T1000 (cell line): ENCODE data around the gene ZNF343.
"Not testable (repeated sequence)": the region's sequence is repeated elsewhere in the genome, so short reads cannot be mapped to it uniquely, and the experiment has no call there.

Experiments used
- DNase-seq: peaks from one replicate; lab custom pipeline; 2025; ENCODE audit warnings: mixed read lengths; lab: John Stamatoyannopoulos, UW

ZNF343 gene

GRCh38 chr20:2521369-2522305 is 12.9 kb upstream of the ZNF343 start:
- no peak for DNase-seq

GRCh38 chr20:2520617-2521016 is 11.9 kb upstream of the ZNF343 start:
- no peak for DNase-seq

DNA sequence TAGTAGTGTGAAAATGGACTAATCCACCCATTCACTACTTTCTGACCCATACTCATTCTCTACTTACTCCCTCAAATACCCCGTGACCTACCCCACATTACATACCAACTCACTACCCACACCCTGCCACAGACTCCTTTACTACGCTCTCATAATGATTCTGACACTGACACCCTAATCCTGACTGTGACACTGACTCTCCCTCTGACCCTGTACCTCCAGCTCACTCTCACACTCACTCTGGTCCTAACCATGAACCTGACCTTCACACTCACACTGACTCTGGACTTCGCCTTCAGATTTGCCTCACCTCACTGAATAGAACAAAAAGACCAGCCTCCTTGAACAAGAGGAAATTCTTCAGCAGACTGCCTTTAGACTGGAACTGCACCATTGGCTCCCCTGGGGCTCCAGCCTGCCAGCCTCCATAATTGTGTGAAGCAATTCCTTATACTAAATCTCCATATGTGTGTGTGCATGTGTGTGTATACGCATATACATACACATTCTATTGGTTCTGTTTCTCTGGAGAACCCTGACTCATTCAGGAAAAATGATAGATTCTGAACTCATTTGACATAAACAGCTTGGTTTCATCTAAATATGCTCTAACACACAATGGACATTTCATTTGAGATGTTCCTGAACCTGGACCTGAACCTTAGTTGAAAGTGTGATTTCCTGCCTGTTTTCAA is 10.5 kb upstream of the ZNF343 start:
- no peak for DNase-seq

DNA sequence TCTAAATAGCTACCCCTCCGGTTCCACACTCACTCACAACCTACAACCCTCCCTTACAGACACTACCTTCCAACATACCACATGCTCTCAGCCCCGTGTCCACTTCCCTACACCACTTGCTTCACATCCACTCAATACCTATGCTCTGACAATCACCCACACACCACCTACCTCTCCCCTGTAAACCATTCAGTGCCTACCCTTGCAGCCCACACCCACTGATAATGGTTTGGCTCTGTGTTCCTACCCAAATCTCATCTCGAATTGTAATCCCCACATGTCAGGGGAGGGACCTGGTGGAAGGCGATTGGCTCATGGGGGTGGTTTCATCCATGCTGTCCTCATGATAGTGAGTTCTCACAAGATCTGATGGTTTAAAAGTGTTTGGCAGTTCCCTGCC is 9.8 kb upstream of the ZNF343 start:
- no peak for DNase-seq

GRCh38 chr20:2518096-2518495 is 9.4 kb upstream of the ZNF343 start:
- no peak for DNase-seq

DNA sequence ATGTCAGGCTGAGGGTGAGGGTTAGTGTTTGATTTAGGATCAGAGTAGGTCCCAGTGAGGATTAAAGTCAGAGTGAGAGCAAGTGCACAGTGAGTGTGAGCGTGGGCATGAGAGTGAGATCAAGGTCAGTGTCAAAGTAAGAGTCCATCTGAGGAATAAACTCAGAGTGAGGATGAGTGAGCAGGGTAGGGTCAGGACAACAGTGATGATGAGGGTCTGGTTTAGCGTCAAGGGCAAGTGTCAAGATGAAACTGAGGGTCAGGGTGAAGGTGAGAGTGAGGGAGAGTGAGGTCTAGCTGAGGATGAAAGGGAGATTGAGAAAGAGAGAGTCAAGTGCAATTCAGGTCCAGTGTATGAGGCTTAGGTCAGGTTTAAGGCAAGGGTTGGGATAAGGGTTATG is 7.7 kb upstream of the ZNF343 start:
- DNase-seq = no peak

GRCh38 chr20:2515203-2515602 is 6.5 kb upstream of the ZNF343 start:
- no peak for DNase-seq

GRCh38 chr20:2509794-2510193 is 1.1 kb upstream of the ZNF343 start:
- DNase-seq = no peak

GRCh38 chr20:2509468-2509781 is 710 bp upstream of the ZNF343 start:
- no peak for DNase-seq

GRCh38 chr20:2507875-2508630 is 662 bp downstream of the ZNF343 start:
- no peak for DNase-seq

- DNase-seq = no peak
These were observed 1.3 kb downstream of the ZNF343 start for GRCh38 chr20:2507464-2507863.

GRCh38 chr20:2506426-2506825 is 2.3 kb downstream of the ZNF343 start:
- not testable (repeated sequence) for DNase-seq

- not testable (repeated sequence) for DNase-seq
These were observed 3.9 kb downstream of the ZNF343 start for GRCh38 chr20:2504803-2505202.

- DNase-seq = not testable (repeated sequence)
These were observed 5.8 kb downstream of the ZNF343 start for GRCh38 chr20:2502808-2503384.

DNA sequence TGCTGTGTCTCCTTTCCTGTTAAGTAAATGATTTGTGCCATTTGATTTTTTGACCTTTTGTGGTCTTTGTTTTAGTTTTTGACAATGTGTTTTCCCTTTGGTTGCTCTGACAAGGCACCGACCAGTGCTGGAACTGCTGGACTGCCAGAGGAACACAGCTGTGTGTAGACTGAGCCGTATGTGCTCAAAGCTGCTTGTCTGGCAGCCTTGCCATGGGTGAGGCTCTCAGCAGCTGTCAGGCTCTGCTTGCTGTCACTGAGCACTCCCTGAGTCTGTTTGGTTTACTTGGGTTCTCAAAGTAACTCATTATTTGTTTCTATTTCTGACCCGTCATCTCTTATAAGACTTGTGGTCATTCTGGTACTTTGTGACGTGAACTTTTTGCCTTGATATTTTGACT is 23.1 kb downstream of the ZNF343 start:
- no peak for DNase-seq

DNA sequence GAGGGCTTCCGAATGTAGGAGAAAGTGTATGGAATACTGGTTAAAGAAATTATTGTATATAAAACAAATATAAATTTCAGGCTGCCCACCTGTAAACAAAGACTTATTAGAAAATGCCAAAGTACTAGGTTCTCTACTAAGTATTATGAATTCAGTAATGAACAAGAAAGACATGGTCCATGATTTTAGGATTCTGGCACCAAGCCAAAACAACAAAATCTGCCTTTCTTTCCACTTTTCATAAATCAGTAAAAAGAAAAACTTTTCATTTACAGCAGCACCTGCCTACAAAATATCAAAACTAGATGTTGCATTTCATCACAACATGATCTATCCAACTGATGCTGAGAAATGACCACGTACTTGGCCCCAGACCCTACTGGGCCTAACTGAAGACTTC is 23.6 kb downstream of the ZNF343 start:
- no peak for DNase-seq

DNA sequence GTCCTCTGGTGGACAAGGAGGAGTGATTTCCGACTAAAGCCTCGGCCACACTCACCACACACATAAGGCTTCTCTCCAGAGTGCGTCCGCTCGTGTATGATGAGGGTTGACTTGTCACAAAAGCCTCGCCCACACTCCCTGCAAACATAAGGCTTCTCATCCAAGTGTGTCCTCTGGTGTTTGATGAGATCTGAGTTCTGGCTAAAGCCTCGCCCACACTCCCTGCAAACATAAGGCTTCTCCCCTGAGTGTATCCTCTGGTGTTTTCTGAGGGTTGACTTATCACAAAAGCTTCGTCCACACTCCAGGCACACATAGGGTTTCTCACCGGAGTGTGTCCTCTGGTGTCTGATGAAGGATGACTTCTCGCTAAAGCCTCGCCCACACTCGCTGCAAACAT is 25.2 kb downstream of the ZNF343 start:
- no peak for DNase-seq

- DNase-seq = no peak
These were observed 28.3 kb downstream of the ZNF343 start for GRCh38 chr20:2480381-2480780.

DNA sequence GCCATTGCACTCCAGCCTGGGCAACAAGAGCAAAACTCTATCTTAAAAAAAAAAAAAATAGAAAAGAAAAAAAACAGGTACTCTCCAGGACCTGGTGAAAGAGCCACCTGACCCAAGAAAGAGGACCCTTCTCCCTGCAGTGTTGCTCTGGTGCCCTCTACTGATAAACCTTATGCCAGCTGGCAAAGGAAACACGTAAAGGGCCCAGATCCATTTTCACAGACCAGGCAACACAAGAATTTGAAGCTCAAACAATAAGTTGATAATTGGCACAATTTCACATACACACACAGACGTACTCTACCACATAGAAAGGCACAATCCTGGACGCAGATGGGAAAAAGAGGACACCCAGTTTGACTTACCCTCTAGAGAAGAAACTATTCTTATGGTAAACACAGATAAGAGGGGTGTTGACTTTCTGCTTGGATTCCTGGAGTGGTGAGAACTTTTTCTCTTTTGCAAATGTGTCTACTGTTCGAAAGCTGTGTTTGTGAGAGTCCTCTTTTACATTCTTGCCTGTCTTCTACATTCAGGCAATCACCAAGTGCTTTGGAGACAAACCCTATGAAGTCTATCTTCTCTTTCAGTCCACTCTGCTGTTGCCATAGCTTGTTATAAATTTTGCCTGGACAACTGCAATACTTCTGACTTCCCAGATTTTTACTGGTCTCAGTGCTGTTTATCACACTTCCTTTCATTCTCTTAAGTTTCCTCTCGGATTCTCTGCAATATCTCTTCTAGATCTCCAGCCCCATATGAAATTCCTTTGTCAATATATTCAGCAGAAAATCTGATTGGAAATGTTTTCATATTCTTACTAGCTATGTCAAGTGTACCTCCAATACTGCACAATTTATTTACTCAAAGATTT is 31.7 kb downstream of the ZNF343 start:
- DNase-seq = no peak

- no peak for DNase-seq
These were observed 32.6 kb downstream of the ZNF343 start for GRCh38 chr20:2475850-2476741.
